HUES64 (cell line): ENCODE data around the gene CISD3.

ENCODE experiments used
- H3K27ac ChIP-seq: 2 replicates; pipeline ENCODE4 v1.7.0; 2013; ENCODE audit warnings: low read depth, low read length, inconsistent platforms
- H3K27me3 ChIP-seq: 2 replicates; pipeline ENCODE4 v1.6.1; 2013; ENCODE audit warnings: mild to moderate bottlenecking, low read length; ENCODE audit not compliant: insufficient read depth
- H3K36me3 ChIP-seq: 2 replicates; pipeline ENCODE4 v1.6.1; 2013; ENCODE audit warnings: mild to moderate bottlenecking, low read length; ENCODE audit not compliant: insufficient read depth
- H3K4me1 ChIP-seq: 2 replicates; pipeline ENCODE4 v1.6.1; 2013; ENCODE audit warnings: mild to moderate bottlenecking, low read length, moderate library complexity; ENCODE audit not compliant: insufficient read depth
- H3K4me3 ChIP-seq: 2 replicates; pipeline ENCODE4 v1.5.1; 2013; ENCODE audit warnings: mild to moderate bottlenecking, low read length, moderate library complexity
- H3K9ac ChIP-seq: 2 replicates; pipeline ENCODE4 v1.6.1; 2013; ENCODE audit warnings: mild to moderate bottlenecking, low read depth, low read length
- H3K9me3 ChIP-seq: 2 replicates; pipeline ENCODE4 v1.6.1; 2013; ENCODE audit warnings: low read depth, low read length; ENCODE audit not compliant: insufficient read depth
- WGBS: fragments of 150-250, 120-280 bp; methylation state at CpG from one replicate; pipeline ENCODE4 v1.1.7; 2013; ENCODE audit warnings: missing lambda C conversion rate; 5-methylcytosine and 5-hydroxymethylcytosine counted together

The CISD3 gene

GRCh38 chr17:38702166-38702915 is 27.8 kb upstream of the CISD3 start:
- H3K27me3 ChIP-seq, result peaks cover 86% of the 10 kb centered on the region
- no peaks in the 10 kb centered on the region for H3K9me3 ChIP-seq
- H3K4me3 ChIP-seq, result peak overlapping the region; percentile 62
- H3K27ac ChIP-seq, result no peak overlapping the region; the same call in 1 of the 2 replicates
- H3K9ac ChIP-seq, result no peak overlapping the region
- H3K4me1 ChIP-seq, result peaks cover 19% of the 10 kb centered on the region
- no peaks in the 10 kb centered on the region for H3K36me3 ChIP-seq
- under 1% methylated on average over 81 of the region's 81 CpGs for WGBS

GRCh38 chr17:38702916-38703741 is 27.0 kb upstream of the CISD3 start:
- Histone ChIP-seq H3K4me1 (peaks cover 26% of the 10 kb centered on the region), H3K27ac (peak overlapping the region; percentile 41; the same call in 1 of the 2 replicates)

GRCh38 chr17:38703742-38704605 is 26.2 kb upstream of the CISD3 start:
- no peak overlapping the region for H3K9ac ChIP-seq
- H3K9me3 ChIP-seq, result no peaks in the 10 kb centered on the region
- WGBS, result under 1% methylated on average over 46 of the region's 50 CpGs
- H3K4me1 ChIP-seq, result peaks cover 26% of the 10 kb centered on the region
- H3K27ac ChIP-seq, result peak overlapping the region; percentile 41; the same call in 1 of the 2 replicates
- H3K27me3 ChIP-seq, result peaks cover 84% of the 10 kb centered on the region
- H3K4me3 ChIP-seq, result peak overlapping the region; percentile 62
- H3K36me3 ChIP-seq, result 0 out of 2 replicates have a peak, but pooled peaks cover 3% of the 10 kb centered on the region

More at GRCh38 chr17:38702916-38703741, 27.0 kb upstream of the CISD3 start:
- H3K9ac ChIP-seq, result no peak overlapping the region
- H3K4me3 ChIP-seq, result peak overlapping the region; percentile 62
- 0 out of 2 replicates have a peak, but pooled peaks cover 3% of the 10 kb centered on the region for H3K36me3 ChIP-seq
- H3K9me3 ChIP-seq, result no peaks in the 10 kb centered on the region
- 2% methylated on average over 55 of the region's 55 CpGs for WGBS
- H3K27me3 ChIP-seq, result peaks cover 86% of the 10 kb centered on the region

GRCh38 chr17:38704606-38705522 is 25.3 kb upstream of the CISD3 start, which contains the start of gene MLLT6:
Gene MLLT6 (plus strand): TSS chr17:38705273. CDS start chr17:38705633, 360 bp downstream.
- Histone ChIP-seq H3K4me3 (peak within 1 kb of the TSS; percentile 63), H3K4me1 (peaks cover 26% of the 10 kb centered on the region), H3K27me3 (peaks cover 80% of the 10 kb centered on the region), H3K9ac (0 out of 2 replicates have a peak within 1 kb of the TSS, but pooled peaks have one; percentile 43), H3K9me3 (no peaks in the 10 kb centered on the region), H3K36me3 (0 out of 2 replicates have a peak, but pooled peaks cover 3% of the 10 kb centered on the region), H3K27ac (peak within 1 kb of the TSS; percentile 56; the same call in 1 of the 2 replicates)
- under 1% methylated on average over 97 of the region's 100 CpGs for WGBS

GRCh38 chr17:38705523-38705802 is 24.7 kb upstream of the CISD3 start:
- H3K4me1 ChIP-seq, result peaks cover 26% of the 10 kb centered on the region

GRCh38 chr17:38705803-38706504 is 24.2 kb upstream of the CISD3 start:
- H3K9ac ChIP-seq, result no peak overlapping the region
- H3K36me3 ChIP-seq, result 0 out of 2 replicates have a peak, but pooled peaks cover 3% of the 10 kb centered on the region
- H3K27me3 ChIP-seq, result peaks cover 69% of the 10 kb centered on the region
- no peak overlapping the region; the same call in 1 of the 2 replicates for H3K27ac ChIP-seq
- no peaks in the 10 kb centered on the region for H3K9me3 ChIP-seq
- under 1% methylated on average over 31 of the region's 38 CpGs for WGBS
- peaks cover 26% of the 10 kb centered on the region for H3K4me1 ChIP-seq
- H3K4me3 ChIP-seq, result peak overlapping the region; percentile 63

More at GRCh38 chr17:38705523-38705802, 24.7 kb upstream of the CISD3 start:
- Histone ChIP-seq H3K27me3 (peaks cover 74% of the 10 kb centered on the region), H3K36me3 (0 out of 2 replicates have a peak, but pooled peaks cover 3% of the 10 kb centered on the region), H3K9me3 (no peaks in the 10 kb centered on the region), H3K4me3 (peak overlapping the region; percentile 63), H3K27ac (no peak overlapping the region; the same call in 1 of the 2 replicates), H3K9ac (no peak overlapping the region)
- 0% methylated on average over 23 of the region's 32 CpGs for WGBS

GRCh38 chr17:38706505-38707216 is 23.5 kb upstream of the CISD3 start:
- H3K27ac ChIP-seq, result no peak overlapping the region
- no peaks in the 10 kb centered on the region for H3K9me3 ChIP-seq
- H3K4me3 ChIP-seq, result peak overlapping the region; percentile 63
- 11% methylated on average over 19 of the region's 20 CpGs for WGBS
- H3K4me1 ChIP-seq, result peaks cover 26% of the 10 kb centered on the region
- 0 out of 2 replicates have a peak, but pooled peaks cover 3% of the 10 kb centered on the region for H3K36me3 ChIP-seq
- peaks cover 62% of the 10 kb centered on the region for H3K27me3 ChIP-seq
- H3K9ac ChIP-seq, result no peak overlapping the region

- Histone ChIP-seq H3K36me3 (0 out of 2 replicates have a peak, but pooled peaks cover 3% of the 10 kb centered on the region), H3K27ac (no peak overlapping the region), H3K9ac (no peak overlapping the region), H3K4me3 (no peak overlapping the region; the same call in 1 of the 2 replicates), H3K4me1 (peaks cover 24% of the 10 kb centered on the region), H3K9me3 (no peaks in the 10 kb centered on the region), H3K27me3 (peaks cover 50% of the 10 kb centered on the region)
- 86% methylated on average over 21 of the region's 21 CpGs for WGBS
These were observed 22.3 kb upstream of the CISD3 start for GRCh38 chr17:38707678-38708351.
